H1 (cell line): ENCODE measurements around the gene NUDT9. TPM values are rescaled to one million over a fixed set of nuclear protein-coding genes. Genes with fewer than 3 reads are reported as not detected.

Experiments
- CTCF ChIA-PET: fragments of 300-600 bp; sonication (Branson Sonifier 250); formaldehyde crosslinking; loops from one replicate; lab custom pipeline; 2021; ENCODE audit not compliant: partially characterized antibody; lab: Charles Lee
- POLR2A ChIA-PET: fragments of 300-600 bp; sonication (Branson Sonifier 250); formaldehyde crosslinking; loops from one replicate; lab custom pipeline; 2021; ENCODE audit warnings: inconsistent platforms; ENCODE audit not compliant: partially characterized antibody; lab: Charles Lee
- DNase-seq, 2 experiments: peaks; one replicate each; pipeline versions ENCODE4 v3.0.0 to v3.0.0-alpha.2; 2010 to 2022; ENCODE audit warnings: low spot score in 2 of 2, low read depth in 1 of 2, mixed read lengths in 1 of 2
- FAIRE-seq: peaks from 2 replicates; lab custom pipeline; 2011; peaks lifted over from hg19 to GRCh38; lab: Jason Lieb, UNC
- H2AFZ ChIP-seq: 2 replicates; pipeline ENCODE4 v1.8.1; 2012; ENCODE audit warnings: low read length, inconsistent platforms
- H2AK5ac ChIP-seq: 2 replicates; pipeline ENCODE4 v1.6.1; 2013; ENCODE audit warnings: low read depth, low read length
- H2BK120ac ChIP-seq: replicated peaks from 2 replicates; pipeline ENCODE3; 2013; ENCODE audit warnings: low read depth, low read length, inconsistent platforms
- H2BK12ac ChIP-seq: 2 replicates; pipeline ENCODE4 v1.6.1; 2013; ENCODE audit warnings: low read depth, low read length
- H2BK15ac ChIP-seq: 2 replicates; pipeline ENCODE4 v1.6.1; 2013; ENCODE audit warnings: low read length
- H2BK20ac ChIP-seq: 2 replicates; pipeline ENCODE4 v1.6.1; 2013; ENCODE audit warnings: low read length
- H2BK5ac ChIP-seq: 2 replicates; pipeline ENCODE4 v1.6.1; 2013; ENCODE audit warnings: low read depth, low read length
- H3K14ac ChIP-seq: 2 replicates; pipeline ENCODE4 v1.6.1; 2013; ENCODE audit warnings: inconsistent platforms; ENCODE audit not compliant: insufficient read length
- H3K18ac ChIP-seq: 2 replicates; pipeline ENCODE4 v1.6.1; 2013; ENCODE audit warnings: low read length; ENCODE audit errors: extremely low read depth
- H3K23ac ChIP-seq: 2 replicates; pipeline ENCODE4 v1.6.1; 2013; ENCODE audit warnings: inconsistent platforms; ENCODE audit not compliant: insufficient read length
- H3K23me2 ChIP-seq: 2 replicates; pipeline ENCODE4 v1.6.1; 2013; ENCODE audit warnings: low read depth, low read length
- H3K27ac ChIP-seq: 2 replicates; pipeline ENCODE4 v1.6.1; 2011; ENCODE audit warnings: low read depth, low read length, inconsistent platforms
- H3K27me3 ChIP-seq, 4 experiments: replicated peaks in 1 of 4; 1 replicate in 1 of 4; 2 replicates in 3 of 4; pipeline versions ENCODE4 v1.6.1 to v1.8.1; 2011 to 2013; ENCODE audit warnings: low read length in 3 of 4, mild to moderate bottlenecking in 3 of 4, inconsistent platforms in 2 of 4, mixed read lengths in 2 of 4, moderate library complexity in 1 of 4; ENCODE audit not compliant: control insufficient read depth in 3 of 4, insufficient read depth in 3 of 4; ENCODE audit errors: extremely low read depth in 1 of 4
- H3K36me3 ChIP-seq, 4 experiments: 2 replicates each; pipeline versions ENCODE4 v1.6.1 to v1.8.1; 2011 to 2013; ENCODE audit warnings: mild to moderate bottlenecking in 4 of 4, low read length in 3 of 4, moderate library complexity in 2 of 4, control low read depth in 1 of 4, inconsistent platforms in 1 of 4; ENCODE audit not compliant: insufficient read depth in 4 of 4, control insufficient read depth in 2 of 4
- H3K4ac ChIP-seq: replicated peaks from 2 replicates; pipeline ENCODE3; 2013; ENCODE audit warnings: low read length, low read depth, mixed read lengths, inconsistent platforms; ENCODE audit not compliant: insufficient read length
- H3K4me1 ChIP-seq, 4 experiments: replicated peaks in 1 of 4; 1 replicate in 1 of 4; 2 replicates in 3 of 4; pipeline versions ENCODE4 v1.6.1 to v1.8.1; 2011 to 2013; ENCODE audit warnings: low read length in 3 of 4, inconsistent platforms in 2 of 4, mixed read lengths in 1 of 4; ENCODE audit not compliant: insufficient read depth in 4 of 4, control insufficient read depth in 3 of 4
- H3K4me2 ChIP-seq, 2 experiments: 2 replicates each; pipeline versions ENCODE4 v1.6.1 to v1.8.1; 2011 to 2013; ENCODE audit warnings: low read depth in 2 of 2, low read length in 2 of 2, control low read depth in 1 of 2, inconsistent platforms in 1 of 2, mild to moderate bottlenecking in 1 of 2; ENCODE audit not compliant: insufficient read depth in 1 of 2
- H3K4me3 ChIP-seq, 4 experiments: fragments of 200-600, 300-600 bp in 1 of 4; sonication (generic), shearing (Covaris generic), sonication (Bioruptor Twin) in 1 of 4; 2 replicates each; pipeline versions ENCODE4 v1.5.1 to v1.8.1; 2011 to 2016; ENCODE audit warnings: low read length in 4 of 4, low read depth in 3 of 4, control low read depth in 2 of 4, inconsistent platforms in 2 of 4, mild to moderate bottlenecking in 2 of 4, mixed read lengths in 1 of 4, moderate library complexity in 1 of 4; ENCODE audit not compliant: insufficient read depth in 2 of 4; ENCODE audit errors: extremely low read depth in 1 of 4
- H3K56ac ChIP-seq: replicated peaks from 2 replicates; pipeline ENCODE3; 2013; ENCODE audit warnings: low read depth, mild to moderate bottlenecking, mixed read lengths, low read length, inconsistent platforms; ENCODE audit not compliant: insufficient read length
- H3K79me1 ChIP-seq: 2 replicates; pipeline ENCODE4 v1.6.1; 2013; ENCODE audit warnings: low read depth, low read length, control low read depth
- H3K79me2 ChIP-seq, 2 experiments: 2 replicates each; pipeline versions ENCODE4 v1.6.1 to v1.8.1; 2012 to 2013; ENCODE audit warnings: low read length in 2 of 2, mild to moderate bottlenecking in 2 of 2, inconsistent platforms in 1 of 2; ENCODE audit not compliant: insufficient read depth in 2 of 2, control insufficient read depth in 1 of 2
- H3K9ac ChIP-seq, 4 experiments: replicated peaks in 1 of 4; 1 replicate in 1 of 4; 2 replicates in 3 of 4; pipeline versions ENCODE4 v1.6.1 to v1.8.1; 2011 to 2013; ENCODE audit warnings: low read depth in 3 of 4, low read length in 3 of 4, control low read depth in 2 of 4, mild to moderate bottlenecking in 2 of 4, moderate library complexity in 2 of 4, inconsistent platforms in 1 of 4; ENCODE audit errors: extremely low read depth in 1 of 4
- H3K9me3 ChIP-seq, 2 experiments: 2 replicates each; pipeline versions ENCODE4 v1.6.1 to v1.8.1; 2012 to 2013; ENCODE audit warnings: mild to moderate bottlenecking in 2 of 2, moderate library complexity in 2 of 2, control low read depth in 1 of 2, inconsistent platforms in 1 of 2, low read depth in 1 of 2, low read length in 1 of 2, mixed read lengths in 1 of 2; ENCODE audit not compliant: insufficient read depth in 2 of 2
- H4K20me1 ChIP-seq, 2 experiments: replicated peaks in 1 of 2; 2 replicates each; pipeline versions ENCODE3 to v1.8.1; 2011 to 2013; ENCODE audit warnings: inconsistent platforms in 2 of 2, low read length in 2 of 2, mild to moderate bottlenecking in 1 of 2; ENCODE audit not compliant: insufficient read depth in 2 of 2, control insufficient read depth in 1 of 2
- H4K5ac ChIP-seq: 2 replicates; pipeline ENCODE4 v1.6.1; 2013; ENCODE audit warnings: low read length, low read depth, mixed read lengths, inconsistent platforms; ENCODE audit not compliant: insufficient read length
- H4K8ac ChIP-seq: 2 replicates; pipeline ENCODE4 v1.8.0; 2013; ENCODE audit warnings: mild to moderate bottlenecking, moderate library complexity, low read length, inconsistent platforms; ENCODE audit not compliant: insufficient read depth; ENCODE audit errors: extremely low read depth
- H4K91ac ChIP-seq: replicated peaks from 2 replicates; pipeline ENCODE3; 2013; ENCODE audit warnings: low read length, mixed read lengths, inconsistent platforms; ENCODE audit not compliant: insufficient read length
- BACH1 ChIP-seq: IDR thresholded peaks from 2 replicates; pipeline ENCODE4 v1.6.1; 2012; ENCODE audit warnings: low read length, improper control_type of control experiment
- BCL11A ChIP-seq, 2 experiments: IDR thresholded peaks; one replicate each; pipeline ENCODE4 v1.6.1; 2011; ENCODE audit warnings: low read depth in 2 of 2, low read length in 2 of 2, mild to moderate bottlenecking in 2 of 2
- CBX5 ChIP-seq: fragments of 300-800, 300-1000 bp; sonication (generic); IDR thresholded peaks from 2 replicates; pipeline ENCODE4 v1.7.1; 2016; ENCODE audit warnings: antibody characterized with exemption, low read length, low read depth
- CTCF ChIP-seq, 3 experiments: IDR thresholded peaks; 1 replicate in 2 of 3; 2 replicates in 1 of 3; pipeline versions ENCODE4 v1.5.1 to v1.6.1; 2011; ENCODE audit warnings: low read length in 3 of 3, mild to moderate bottlenecking in 3 of 3, inconsistent platforms in 2 of 3, low read depth in 1 of 3, moderate library complexity in 1 of 3; ENCODE audit not compliant: insufficient read depth in 1 of 3; ENCODE audit errors: control extremely low read depth in 1 of 3
- EGR1 ChIP-seq: IDR thresholded peaks from 2 replicates; pipeline ENCODE4 v1.6.1; 2011; ENCODE audit warnings: low read depth, low read length, borderline replicate concordance
- FOSL1 ChIP-seq: IDR thresholded peaks from 2 replicates; pipeline ENCODE4 v1.6.1; 2011; ENCODE audit warnings: mild to moderate bottlenecking, low read depth, low read length, moderate library complexity; ENCODE audit not compliant: insufficient read depth
- GABPA ChIP-seq: IDR thresholded peaks from 2 replicates; pipeline ENCODE4 v1.6.1; 2011; ENCODE audit warnings: mild to moderate bottlenecking, low read length, moderate library complexity, borderline replicate concordance; ENCODE audit not compliant: insufficient read depth
- KDM1A ChIP-seq: fragments of 200-600, 300-600 bp; sonication (generic); IDR thresholded peaks from 2 replicates; pipeline ENCODE4 v1.7.1; 2016; ENCODE audit warnings: mild to moderate bottlenecking, low read length, borderline replicate concordance
- PHF8 ChIP-seq: fragments of 200-600 bp; sonication (generic); conservative IDR thresholded peaks from 2 replicates; pipeline ENCODE4 v1.7.1; 2012; ENCODE audit warnings: low read depth, mild to moderate bottlenecking, inconsistent platforms, low read length, moderate library complexity
- SRF ChIP-seq: IDR thresholded peaks from 2 replicates; pipeline ENCODE4 v1.6.1; 2011; ENCODE audit warnings: mild to moderate bottlenecking, low read depth, low read length, moderate library complexity
- TBP ChIP-seq: IDR thresholded peaks from 2 replicates; pipeline ENCODE4 v1.6.1; 2011; ENCODE audit warnings: low read depth, low read length, improper control_type of control experiment
- TEAD4 ChIP-seq: IDR thresholded peaks from 2 replicates; pipeline ENCODE4 v1.6.1; 2012; ENCODE audit warnings: low read depth, low read length, inconsistent platforms, mixed read lengths
- WGBS, 2 experiments: shearing (Covaris generic) in 1 of 2; methylation state at CpG; one replicate each; pipeline versions ENCODE4 v1.1.6 to v1.1.7; 2013 to 2015; ENCODE audit warnings: low lambda C conversion rate in 2 of 2, mixed read lengths in 2 of 2, inconsistent platforms in 1 of 2, low coverage in 1 of 2, missing lambda C conversion rate in 1 of 2; ENCODE audit not compliant: insufficient replicate concordance in 2 of 2, insufficient coverage in 1 of 2, insufficient read length in 1 of 2; ENCODE audit errors: extremely low coverage in 1 of 2, missing lambda C conversion rate in 1 of 2; 5-methylcytosine and 5-hydroxymethylcytosine counted together
- polyA plus RNA-seq, 7 experiments: library from polyadenylated mRNA; depleted of rRNA in 3 of 7; stranded (reverse) in 5 of 7; unstranded in 2 of 7; fragments of >200 nt in 5 of 7; fragments of 200-250 nt in 2 of 7; gene quantifications; 1 replicate in 5 of 7; 2 replicates in 1 of 7; 4 replicates in 1 of 7; pipeline versions ENCODE4 v1.2.1 to v1.2.3, GENCODE V29; 2011 to 2013; ENCODE audit warnings: missing spikeins in 2 of 7, mixed read lengths in 2 of 7
- total RNA-seq: library from RNA; stranded (reverse); fragmentation: NEBNext Ultra II Directional; extraction: Animal tissue kit (Norgen Biotek cat#: 25700); gene quantifications from 2 replicates; pipeline ENCODE4 v1.2.1, GENCODE V29; 2021

The NUDT9 gene
- total and polyA plus RNA-seq, 2 of the 8 experiments (the other 6 are each of a cell fraction or from before 2014, with no cell fraction given) = 13.2 to 27.6 TPM

- CTCF ChIA-PET = interaction anchor here (0.8 to 1.2 kb wide), 4 partner anchors 11 to 56 kb away, joined by 3 to 4 read pairs (median 3); no protein-coding TSS in a partner anchor
- H3K4ac ChIP-seq = no peak overlapping the region
- no peak overlapping the region for H3K14ac ChIP-seq
- H3K4me2 ChIP-seq = no peak overlapping the region
- H3K79me2 ChIP-seq = no peaks in the 10 kb centered on the region
- no peak overlapping the region for H2AK5ac ChIP-seq
- no peak overlapping the region for H3K4me3 ChIP-seq
- no peaks in the 10 kb centered on the region for H3K79me1 ChIP-seq
- H3K9me3 ChIP-seq = no peaks in the 10 kb centered on the region
- no peak overlapping the region for H2AFZ ChIP-seq
- no peaks in the 10 kb centered on the region for H4K20me1 ChIP-seq
- no peak overlapping the region for H4K8ac ChIP-seq
- H2BK15ac ChIP-seq = no peak overlapping the region
- no peak overlapping the region for H2BK20ac ChIP-seq
- H2BK120ac ChIP-seq = no peak overlapping the region
- peaks cover 0 to 4% (median 0%) of the 10 kb centered on the region in 4 experiments; a peak in 2 of 7 replicates for H3K4me1 ChIP-seq
- H3K27ac ChIP-seq = no peak overlapping the region
- no peak overlapping the region for H4K5ac ChIP-seq
- no peak overlapping the region for H3K18ac ChIP-seq
- H4K91ac ChIP-seq = no peak overlapping the region
- H3K23me2 ChIP-seq = no peaks in the 10 kb centered on the region
- H2BK5ac ChIP-seq = no peak overlapping the region
- H3K27me3 ChIP-seq = no peaks in the 10 kb centered on the region
- no peak overlapping the region for H3K9ac ChIP-seq
- no peak for DNase-seq
- no peak overlapping the region for H3K23ac ChIP-seq
- TF ChIP-seq GABPA (no peak), KDM1A (no peak), BCL11A (IDR thresholded peaks at IDR 0.05; ENCODE audit: low read depth in 2 of 2, low read length in 2 of 2) (no peak), TEAD4 (no peak), TBP (no peak), FOSL1 (no peak), BACH1 (no peak), CBX5 (no peak), PHF8 (no peak), SRF (no peak), CTCF (IDR thresholded peaks at IDR 0.05; ENCODE audit: control extremely low read depth in 1 of 3, insufficient read depth in 1 of 3, low read depth in 1 of 3, low read length in 3 of 3) (no peak), EGR1 (no peak)
- TF ChIP-seq, all 59 proteins: peak for 0
- FAIRE-seq = no peak
- WGBS, 2 experiments = 91% methylated on average over 2 of the region's 2 CpGs; no CpG with 5 or more reads in 1 of the 2 experiments
- POLR2A ChIA-PET = no interaction called here
- no peak overlapping the region for H3K56ac ChIP-seq
- H2BK12ac ChIP-seq = no peak overlapping the region
- no peaks in the 10 kb centered on the region for H3K36me3 ChIP-seq
Observed at GRCh38 chr4:87410157-87410556, 12.2 kb upstream of the NUDT9 start.
